CD4-positive, alpha-beta T cell treated with Interferon gamma for 1 hour (primary cell): ENCODE results near the gene FTO.
"Not testable (repeated sequence)": the region's sequence is repeated elsewhere in the genome, so short reads cannot be mapped to it uniquely, and the experiment has no call there.

Source experiments
- DNase-seq: peaks from one replicate; pipeline ENCODE4 v3.0.0-alpha.2; 2020

The FTO gene

GRCh38 chr16:53703590-53704444, at the start of gene FTO, which contains the start of gene RPGRIP1L:
Gene FTO (plus strand): TSS chr16:53704156.
Gene RPGRIP1L (minus strand): TSS chr16:53703859. CDS start chr16:53700723, 3,136 bp downstream.
- peak; percentile 96 for DNase-seq

- no peak for DNase-seq
Observed at GRCh38 chr16:53654946-53655345, 49.0 kb upstream of the FTO start.

- DNase-seq = no peak
Observed at GRCh38 chr16:53662072-53662471, 41.9 kb upstream of the FTO start.

- no peak for DNase-seq
Observed at GRCh38 chr16:53664724-53665345, 39.1 kb upstream of the FTO start.

GRCh38 chr16:53666786-53667415, 37.1 kb upstream of the FTO start:
- DNase-seq = no peak

- DNase-seq = no peak
Observed at GRCh38 chr16:53668869-53669268, 35.1 kb upstream of the FTO start.

GRCh38 chr16:53672461-53672860, 31.5 kb upstream of the FTO start:
- no peak for DNase-seq

- DNase-seq = no peak
Observed at GRCh38 chr16:53673189-53673588, 30.8 kb upstream of the FTO start.

- DNase-seq = no peak
Observed at GRCh38 chr16:53678155-53678554, 25.8 kb upstream of the FTO start.

GRCh38 chr16:53678756-53679343, 25.1 kb upstream of the FTO start:
- DNase-seq = no peak

- no peak for DNase-seq
Observed at GRCh38 chr16:53680756-53681155, 23.2 kb upstream of the FTO start.

GRCh38 chr16:53681354-53681753, 22.6 kb upstream of the FTO start:
- DNase-seq = no peak

- not testable (repeated sequence) for DNase-seq
Observed at GRCh38 chr16:53685334-53685733, 18.6 kb upstream of the FTO start.

GRCh38 chr16:53686710-53687109, 17.2 kb upstream of the FTO start:
- no peak for DNase-seq

- no peak for DNase-seq
Observed at GRCh38 chr16:53689636-53690035, 14.3 kb upstream of the FTO start.

GRCh38 chr16:53690771-53691170, 13.2 kb upstream of the FTO start:
- no peak for DNase-seq

- DNase-seq = no peak
Observed at GRCh38 chr16:53692146-53692545, 11.8 kb upstream of the FTO start.

GRCh38 chr16:53693320-53693719, 10.6 kb upstream of the FTO start:
- DNase-seq = no peak

- no peak for DNase-seq
Observed at GRCh38 chr16:53695070-53695469, 8.9 kb upstream of the FTO start.

GRCh38 chr16:53698271-53698670, 5.7 kb upstream of the FTO start:
- not testable (repeated sequence) for DNase-seq

- no peak for DNase-seq
Observed at GRCh38 chr16:53704445-53704813, 473 bp downstream of the FTO start.

GRCh38 chr16:53707671-53708070, 3.7 kb downstream of the FTO start:
- DNase-seq = no peak

- no peak for DNase-seq
Observed at GRCh38 chr16:53708490-53708889, 4.5 kb downstream of the FTO start.

- DNase-seq = no peak
Observed at GRCh38 chr16:53711390-53711789, 7.4 kb downstream of the FTO start.
